CD14-positive monocyte (primary cell): Measurements from ENCODE around the gene TMEM42. TPM values are rescaled to one million over a fixed set of nuclear protein-coding genes. Genes with fewer than 3 reads are reported as not detected.

Experiments used
- DNase-seq, 3 donors: peaks; one replicate each; pipeline ENCODE4 v3.0.0-alpha.2; 2011 to 2022
- H2AFZ ChIP-seq: 2 replicates; pipeline ENCODE4 v1.6.0; 2012; ENCODE audit warnings: mild to moderate bottlenecking, low read depth, low read length, inconsistent platforms; ENCODE audit not compliant: insufficient read depth, poor library complexity, severe bottlenecking
- H3K27ac ChIP-seq, 2 donors: 1 replicate in 1 of 2; 2 replicates in 1 of 2; pipeline ENCODE4 v1.5.1; 2012 to 2013; ENCODE audit warnings: low read length in 2 of 2, control low read depth in 1 of 2, inconsistent platforms in 1 of 2, low read depth in 1 of 2, mild to moderate bottlenecking in 1 of 2
- H3K27me3 ChIP-seq, 2 donors: one replicate each; pipeline versions ENCODE4 v1.6.0 to v1.6.1; 2011 to 2013; ENCODE audit warnings: low read length in 2 of 2; ENCODE audit not compliant: control insufficient read depth in 2 of 2, insufficient read depth in 2 of 2
- H3K36me3 ChIP-seq, 2 donors: replicated peaks in 1 of 2; 1 replicate in 1 of 2; 2 replicates in 1 of 2; pipeline versions ENCODE4 v1.5.1 to v1.6.1; 2012 to 2013; ENCODE audit warnings: low read length in 2 of 2, control low read depth in 1 of 2, inconsistent platforms in 1 of 2, mild to moderate bottlenecking in 1 of 2; ENCODE audit not compliant: insufficient read depth in 2 of 2, control insufficient read depth in 1 of 2
- H3K4me1 ChIP-seq, 2 donors: 1 replicate in 1 of 2; 2 replicates in 1 of 2; pipeline versions ENCODE4 v1.5.1 to v1.6.1; 2012 to 2013; ENCODE audit warnings: low read length in 2 of 2, control low read depth in 1 of 2, inconsistent platforms in 1 of 2, mild to moderate bottlenecking in 1 of 2, moderate library complexity in 1 of 2; ENCODE audit not compliant: insufficient read depth in 2 of 2, control insufficient read depth in 1 of 2
- H3K4me2 ChIP-seq: replicated peaks from 2 replicates; pipeline ENCODE3; 2012; ENCODE audit warnings: low read length, moderate library complexity, mild to moderate bottlenecking; ENCODE audit not compliant: poor library complexity, severe bottlenecking; ENCODE audit errors: extremely low read depth
- H3K4me3 ChIP-seq, 3 experiments: fragments of 200-600 bp in 1 of 3; sonication (generic) in 1 of 3; replicated peaks in 1 of 3; 1 replicate in 2 of 3; 2 replicates in 1 of 3; pipeline ENCODE4 v1.5.1; 2011 to 2013; ENCODE audit warnings: low read length in 3 of 3, mild to moderate bottlenecking in 3 of 3, control low read depth in 2 of 3, low read depth in 2 of 3, inconsistent platforms in 1 of 3, moderate library complexity in 1 of 3
- H3K79me2 ChIP-seq: 2 replicates; pipeline ENCODE4 v1.6.0; 2012; ENCODE audit warnings: mild to moderate bottlenecking, control low read depth, inconsistent platforms, low read length, moderate library complexity; ENCODE audit not compliant: insufficient read depth
- H3K9ac ChIP-seq: 2 replicates; pipeline ENCODE4 v1.6.0; 2017; ENCODE audit warnings: low read length, mild to moderate bottlenecking; ENCODE audit not compliant: insufficient read depth, poor library complexity, severe bottlenecking
- H3K9me3 ChIP-seq, 2 donors: replicated peaks in 1 of 2; 1 replicate in 1 of 2; 2 replicates in 1 of 2; pipeline versions ENCODE4 v1.5.1 to v1.6.1; 2012 to 2013; ENCODE audit warnings: low read length in 2 of 2, control low read depth in 1 of 2; ENCODE audit not compliant: control insufficient read depth in 1 of 2, insufficient read depth in 1 of 2
- H4K20me1 ChIP-seq: 2 replicates; pipeline ENCODE4 v1.6.0; 2012; ENCODE audit warnings: mild to moderate bottlenecking, low read length, control low read depth, moderate library complexity; ENCODE audit not compliant: insufficient read depth
- H3K27ac Mint-ChIP-seq, 7 donors: one replicate each; pipeline ENCODE4 v1.8.0; 2020; ENCODE audit warnings: mild to moderate bottlenecking in 7 of 7, mixed read lengths in 7 of 7, moderate library complexity in 6 of 7, inconsistent platforms in 2 of 7
- H3K27me3 Mint-ChIP-seq, 3 donors: one replicate each; pipeline ENCODE4 v1.8.0; 2021 to 2022; ENCODE audit warnings: low read depth in 3 of 3, mild to moderate bottlenecking in 3 of 3, mixed read lengths in 3 of 3, moderate library complexity in 3 of 3, inconsistent platforms in 1 of 3
- H3K36me3 Mint-ChIP-seq, 2 donors: one replicate each; pipeline ENCODE4 v1.8.0; 2020; ENCODE audit warnings: mixed read lengths in 2 of 2, inconsistent platforms in 1 of 2, mild to moderate bottlenecking in 1 of 2
- H3K4me1 Mint-ChIP-seq: one replicate; pipeline ENCODE4 v1.8.0; 2020; ENCODE audit warnings: mild to moderate bottlenecking, mixed read lengths
- H3K4me3 Mint-ChIP-seq, 2 donors: one replicate each; pipeline ENCODE4 v1.8.0; 2020; ENCODE audit warnings: mild to moderate bottlenecking in 2 of 2, mixed read lengths in 2 of 2, moderate library complexity in 1 of 2
- H3K9me3 Mint-ChIP-seq, 7 donors: one replicate each; pipeline ENCODE4 v1.8.0; 2020 to 2022; ENCODE audit warnings: mixed read lengths in 7 of 7, mild to moderate bottlenecking in 6 of 7, moderate library complexity in 6 of 7, inconsistent platforms in 2 of 7
- CTCF ChIP-seq: fragments of 200-600 bp; IDR thresholded peaks from one replicate; pipeline ENCODE4 v1.8.0; 2022; ENCODE audit warnings: antibody characterized with exemption, mild to moderate bottlenecking
- WGBS: methylation state at CpG from one replicate; pipeline ENCODE4 v1.1.5; 2013; ENCODE audit warnings: missing lambda C conversion rate; ENCODE audit not compliant: insufficient coverage; 5-methylcytosine and 5-hydroxymethylcytosine counted together
- intact Hi-C, 2 donors: fragments of 100-400 bp; cut with micrococcal nuclease; formaldehyde crosslinking; loops; one replicate each; pipeline versions ENCODE4 v1.15.0 to v1.15.1; 2023
- polyA plus RNA-seq, 3 donors: library from polyadenylated mRNA; depleted of rRNA in 1 of 3; unstranded in 2 of 3; stranded (reverse) in 1 of 3; fragments of 300-500 nt in 2 of 3; fragments of >200 nt in 1 of 3; fragmentation: Illumina TruSeq in 2 of 3; gene quantifications; 1 replicate in 2 of 3; 2 replicates in 1 of 3; pipeline ENCODE4 v1.2.3, GENCODE V29; 2012 to 2021

The TMEM42 gene
- polyA plus RNA-seq, 3 donors: 16.2 to 31.2 (median 27.5) TPM

DNA sequence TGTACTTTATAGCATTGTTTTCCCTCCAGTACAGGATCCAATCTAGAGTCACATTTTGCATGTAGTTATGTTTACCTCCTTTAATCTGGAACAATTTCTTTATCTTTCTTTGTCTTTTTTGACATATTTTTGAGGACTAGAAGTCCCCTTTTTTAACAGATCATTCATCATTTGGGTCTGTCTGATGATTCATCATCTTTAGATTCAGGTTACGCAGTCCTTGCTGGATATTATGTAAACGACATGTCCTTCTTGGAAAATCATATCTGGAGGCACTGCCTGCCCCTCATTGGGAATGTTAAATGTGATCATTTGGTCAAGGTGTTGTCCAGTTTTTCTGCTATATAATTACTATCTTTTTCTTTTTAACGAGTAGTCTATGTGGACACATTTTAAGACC, 31.0 kb downstream of the TMEM42 start:
- Histone ChIP-seq H3K79me2 (no peaks in the 10 kb centered on the region), H3K27ac (no peak overlapping the region), H3K4me3 (no peak overlapping the region), H4K20me1 (no peaks in the 10 kb centered on the region), H3K27me3 (no peaks in the 10 kb centered on the region), H3K9me3 (no peaks in the 10 kb centered on the region), H3K4me2 (no peak overlapping the region), H3K4me1 (no peaks in the 10 kb centered on the region), H2AFZ (no peak overlapping the region), H3K9ac (no peak overlapping the region), H3K36me3 (no peaks in the 10 kb centered on the region)
- Mint-ChIP-seq H3K9me3 (peaks cover 0 to 2% (median 0%) of the 10 kb centered on the region in 7 donors), H3K36me3 (no peaks in the 10 kb centered on the region), H3K27ac (no peak overlapping the region), H3K4me3 (no peak overlapping the region), H3K4me1 (peaks cover 5% of the 10 kb centered on the region), H3K27me3 (peaks cover 0 to 3% (median under 1%) of the 10 kb centered on the region in 3 donors)
- WGBS: no CpG with 5 or more reads among the region's 3 CpGs
- intact Hi-C loops: no loop called here
- no peak for TF ChIP-seq CTCF
- no peak for DNase-seq

DNA sequence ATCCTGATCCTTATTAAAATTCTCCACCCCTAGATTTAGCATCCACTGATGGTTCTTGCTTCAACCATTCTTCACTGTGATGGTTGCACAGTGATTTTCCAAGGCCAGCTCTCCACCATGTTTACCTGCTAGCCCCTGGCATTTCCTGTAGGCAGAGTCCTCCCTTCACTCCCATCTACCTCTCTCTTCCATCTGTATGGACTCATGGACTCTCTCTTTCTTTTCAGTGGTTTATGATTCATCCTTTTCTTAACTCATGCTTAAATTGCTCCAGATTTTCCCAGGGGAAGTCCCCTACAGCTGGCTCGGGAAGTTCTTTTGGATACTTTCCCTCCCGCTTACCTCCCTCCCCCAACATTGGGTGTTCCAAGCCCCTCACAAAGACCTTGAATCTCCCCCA, 31.4 kb downstream of the TMEM42 start:
- H3K4me3 Mint-ChIP-seq: no peak overlapping the region
- Histone ChIP-seq H3K4me1 (no peaks in the 10 kb centered on the region), H3K4me2 (no peak overlapping the region), H3K27me3 (no peaks in the 10 kb centered on the region), H3K27ac (no peak overlapping the region), H3K79me2 (no peaks in the 10 kb centered on the region), H3K9me3 (no peaks in the 10 kb centered on the region), H4K20me1 (no peaks in the 10 kb centered on the region), H3K4me3 (no peak overlapping the region), H2AFZ (no peak overlapping the region), H3K9ac (no peak overlapping the region), H3K36me3 (no peaks in the 10 kb centered on the region)
- intact Hi-C loops: no loop called here
- H3K36me3 Mint-ChIP-seq: no peaks in the 10 kb centered on the region
- DNase-seq: no peak
- H3K4me1 Mint-ChIP-seq: peaks cover 5% of the 10 kb centered on the region
- WGBS: no CpG with 5 or more reads among the region's 2 CpGs
- no peak for TF ChIP-seq CTCF
- H3K9me3 Mint-ChIP-seq: peaks cover 0 to 2% (median 0%) of the 10 kb centered on the region in 7 donors
- no peak overlapping the region for H3K27ac Mint-ChIP-seq
- peaks cover 1 to 5% (median 3%) of the 10 kb centered on the region in 3 donors for H3K27me3 Mint-ChIP-seq
